Ascending aorta (tissue), 2 donors: ENCODE data around the gene SUPT6H. TPM values are rescaled to one million over a fixed set of nuclear protein-coding genes. Genes with fewer than 3 reads are reported as not detected.

ENCODE experiments used
- DNase-seq, 2 donors: peaks; one replicate each; pipeline ENCODE4 v3.0.0-alpha.2; 2019; ENCODE audit warnings: low spot score in 2 of 2
- H3K27ac ChIP-seq, 2 donors: fragments of 200-600 bp; sonication (generic); one replicate each; pipeline ENCODE4 v1.5.1; 2016 to 2017; ENCODE audit warnings: mild to moderate bottlenecking in 1 of 2
- H3K27me3 ChIP-seq: fragments of 200-600 bp; sonication (generic); one replicate; pipeline ENCODE4 v1.5.1; 2017
- H3K36me3 ChIP-seq, 2 donors: fragments of 200-600 bp; sonication (generic); one replicate each; pipeline ENCODE4 v1.5.1; 2016
- H3K4me1 ChIP-seq, 2 donors: fragments of 200-600 bp; sonication (generic); one replicate each; pipeline ENCODE4 v1.5.1; 2016 to 2017; ENCODE audit warnings: mild to moderate bottlenecking in 1 of 2
- H3K4me3 ChIP-seq, 2 donors: fragments of 200-600 bp; sonication (generic); one replicate each; pipeline ENCODE4 v1.5.1; 2016 to 2017; ENCODE audit warnings: mild to moderate bottlenecking in 1 of 2
- H3K9me3 ChIP-seq, 2 donors: fragments of 200-600 bp; sonication (generic); one replicate each; pipeline ENCODE4 v1.5.1; 2016
- intact Hi-C: fragments of 100-400 bp; cut with DNase I; formaldehyde crosslinking; loops from one replicate; pipeline ENCODE4 v1.15.1; 2023
- total RNA-seq: library from RNA; depleted of rRNA; stranded (reverse); fragments of >200 nt; gene quantifications from one replicate; pipeline ENCODE4 v1.1.0, GENCODE V29; 2016
- TF ChIP-seq, protein P1 (sequence below), 3 experiments: fragments of 200-600 bp in 2 of 3; fragments of 450-650 bp in 1 of 3; sonication (generic) in 2 of 3; IDR thresholded peaks; one replicate each; pipeline ENCODE4 v1.5.1; 2016 to 2019; ENCODE audit warnings: antibody characterized with exemption in 3 of 3, mild to moderate bottlenecking in 1 of 3, moderate library complexity in 1 of 3

Gene SUPT6H
- total RNA-seq, 1 donor from 2014 or later, result 43.7 TPM

- peaks cover 17 to 36% of the 10 kb centered on the region in 2 donors for H3K4me1 ChIP-seq
Observed at GRCh38 chr17:28724500-28725165, 62.6 kb downstream of the SUPT6H start.

DNA sequence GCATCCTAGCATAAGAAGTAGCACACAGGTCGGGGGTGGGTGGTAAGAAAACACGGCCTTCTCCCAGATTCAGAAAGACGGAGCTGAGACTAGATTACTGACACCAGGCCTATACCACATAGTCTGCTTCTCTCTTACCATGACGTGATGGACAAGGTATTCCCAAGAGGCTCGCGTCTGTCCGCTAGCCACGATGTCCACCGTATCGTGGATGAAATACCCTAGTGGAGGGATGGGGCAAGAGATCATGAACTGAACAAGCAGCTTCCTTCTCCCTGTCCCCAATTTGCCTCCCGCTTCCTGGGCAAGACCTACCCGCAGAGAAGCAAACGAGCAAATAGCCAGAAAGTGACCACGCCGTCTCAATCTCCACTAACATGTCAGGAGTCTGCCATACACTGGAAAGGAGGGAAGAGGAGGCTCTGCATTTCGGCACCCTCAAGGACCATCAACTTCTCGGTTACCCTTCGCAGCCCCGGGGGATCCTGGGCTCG is 63.2 kb downstream of the SUPT6H start:
- H3K4me3 ChIP-seq, result peak overlapping the region; percentile 53 to 83
- intact Hi-C loops, result loop anchor here (5.0 to 10.0 kb wide), 3 partner anchors 37 to 390 kb away; partner anchors contain the start of gene FLOT2
- no peak for DNase-seq
- peak overlapping the region; percentile 66 to 93 for H3K27ac ChIP-seq
- peaks cover 24 to 36% of the 10 kb centered on the region in 2 donors for H3K36me3 ChIP-seq
- H3K4me1 ChIP-seq, result peaks cover 17 to 36% of the 10 kb centered on the region in 2 donors
- no peaks in the 10 kb centered on the region for H3K27me3 ChIP-seq
- TF ChIP-seq, protein P1, sequence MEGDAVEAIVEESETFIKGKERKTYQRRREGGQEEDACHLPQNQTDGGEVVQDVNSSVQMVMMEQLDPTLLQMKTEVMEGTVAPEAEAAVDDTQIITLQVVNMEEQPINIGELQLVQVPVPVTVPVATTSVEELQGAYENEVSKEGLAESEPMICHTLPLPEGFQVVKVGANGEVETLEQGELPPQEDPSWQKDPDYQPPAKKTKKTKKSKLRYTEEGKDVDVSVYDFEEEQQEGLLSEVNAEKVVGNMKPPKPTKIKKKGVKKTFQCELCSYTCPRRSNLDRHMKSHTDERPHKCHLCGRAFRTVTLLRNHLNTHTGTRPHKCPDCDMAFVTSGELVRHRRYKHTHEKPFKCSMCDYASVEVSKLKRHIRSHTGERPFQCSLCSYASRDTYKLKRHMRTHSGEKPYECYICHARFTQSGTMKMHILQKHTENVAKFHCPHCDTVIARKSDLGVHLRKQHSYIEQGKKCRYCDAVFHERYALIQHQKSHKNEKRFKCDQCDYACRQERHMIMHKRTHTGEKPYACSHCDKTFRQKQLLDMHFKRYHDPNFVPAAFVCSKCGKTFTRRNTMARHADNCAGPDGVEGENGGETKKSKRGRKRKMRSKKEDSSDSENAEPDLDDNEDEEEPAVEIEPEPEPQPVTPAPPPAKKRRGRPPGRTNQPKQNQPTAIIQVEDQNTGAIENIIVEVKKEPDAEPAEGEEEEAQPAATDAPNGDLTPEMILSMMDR (IDR thresholded peaks at IDR 0.05), result no peak
- no peaks in the 10 kb centered on the region for H3K9me3 ChIP-seq

More at GRCh38 chr17:28724500-28725165, 62.6 kb downstream of the SUPT6H start:
- Histone ChIP-seq H3K36me3 (peaks cover 24 to 36% of the 10 kb centered on the region in 2 donors), H3K27me3 (no peaks in the 10 kb centered on the region), H3K27ac (peak overlapping the region; percentile 66 to 93), H3K4me3 (peak overlapping the region in 1 of 2 donors; percentile 83), H3K9me3 (no peaks in the 10 kb centered on the region)
- TF ChIP-seq, protein P1 (IDR thresholded peaks at IDR 0.05), result no peak
- no peak for DNase-seq
- intact Hi-C loops, result loop anchor here (5.0 to 10.0 kb wide), 3 partner anchors 38 to 390 kb away; partner anchors contain the start of gene FLOT2

DNA sequence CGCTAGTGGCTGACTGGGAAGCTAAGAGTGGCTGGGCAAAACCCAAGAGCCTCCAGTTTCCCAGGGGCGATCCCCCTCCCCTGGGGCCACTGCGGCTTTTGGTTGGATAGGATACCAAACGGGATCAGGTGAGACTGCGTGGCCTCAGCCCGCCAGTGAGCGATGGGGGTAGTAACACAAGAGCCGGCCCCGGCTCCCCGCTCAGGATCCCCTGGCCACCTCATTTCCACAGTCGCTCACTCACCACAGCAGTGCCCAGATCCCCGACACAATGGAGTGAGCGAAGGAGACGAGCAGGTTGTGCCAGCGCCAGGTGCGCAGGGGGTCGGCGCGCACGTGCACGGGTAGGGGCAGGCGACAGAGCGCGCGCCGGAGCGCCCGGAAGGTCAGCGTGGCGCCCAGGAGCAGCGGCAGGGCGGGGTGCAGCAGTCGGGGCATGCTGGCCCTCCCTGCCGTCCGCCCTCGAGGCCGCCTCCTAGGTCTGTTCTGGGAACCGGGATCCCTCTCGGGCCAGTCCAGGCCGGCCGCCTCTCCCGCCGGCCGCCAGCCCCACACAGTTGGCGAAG is 63.7 kb downstream of the SUPT6H start:
- Histone ChIP-seq H3K27me3 (no peaks in the 10 kb centered on the region), H3K9me3 (no peaks in the 10 kb centered on the region), H3K4me1 (peaks cover 17 to 30% of the 10 kb centered on the region in 2 donors), H3K27ac (peak overlapping the region; percentile 66 to 93), H3K36me3 (peaks cover 24 to 36% of the 10 kb centered on the region in 2 donors), H3K4me3 (peak overlapping the region; percentile 53 to 83)
- TF ChIP-seq, protein P1 (IDR thresholded peaks at IDR 0.05), result no peak
- DNase-seq, result no peak
- intact Hi-C loops, result loop anchor here (2.0 to 10.0 kb wide), 5 partner anchors 37 to 389 kb away; partner anchors contain the start of gene FLOT2

- intact Hi-C loops, result loop anchor here (2.0 to 10.0 kb wide), 5 partner anchors 36 to 389 kb away; partner anchors contain the start of gene FLOT2
- Histone ChIP-seq H3K4me1 (peaks cover 13 to 26% of the 10 kb centered on the region in 2 donors), H3K27me3 (no peaks in the 10 kb centered on the region), H3K9me3 (no peaks in the 10 kb centered on the region), H3K36me3 (peaks cover 24 to 35% of the 10 kb centered on the region in 2 donors), H3K4me3 (peak within 1 kb of the TSS; percentile 53 to 83), H3K27ac (peak within 1 kb of the TSS; percentile 93 to 95)
- TF ChIP-seq, protein P1 (IDR thresholded peaks at IDR 0.05), result no peak
- peak in 1 of 2 donors; percentile 80 for DNase-seq
Observed at GRCh38 chr17:28726226-28726626, 64.2 kb downstream of the SUPT6H start, which contains the start of gene TLCD1. Gene TLCD1, minus strand, starts transcription at chr17:28726233. Its CDS starts 136 bp downstream, at chr17:28726097.

GRCh38 chr17:28726627-28727491 is 64.9 kb downstream of the SUPT6H start:
- H3K36me3 ChIP-seq, result peaks cover 24 to 29% of the 10 kb centered on the region in 2 donors
- peak; percentile 72 to 96 for DNase-seq
- no peaks in the 10 kb centered on the region for H3K27me3 ChIP-seq

More at GRCh38 chr17:28726627-28727491, 64.9 kb downstream of the SUPT6H start:
- Histone ChIP-seq H3K27ac (peak overlapping the region; percentile 93 to 95), H3K4me1 (peaks cover 13 to 19% of the 10 kb centered on the region in 2 donors), H3K9me3 (no peaks in the 10 kb centered on the region), H3K4me3 (peak overlapping the region; percentile 53 to 83)
- intact Hi-C loops, result loop anchor here (1.0 to 10.0 kb wide), 6 partner anchors 23 to 388 kb away; partner anchors contain the start of gene FLOT2
- TF ChIP-seq, protein P1 (IDR thresholded peaks at IDR 0.05), result peak; percentile 99 to 100 (median 100)
